Fibroblast of upper back skin (primary cell): ENCODE results near the gene VPS11.
A peak's percentile ranks its signal among the peaks of the same experiment; 100 is the strongest.
"Not testable (repeated sequence)": the region's sequence is repeated elsewhere in the genome, so short reads cannot be mapped to it uniquely, and the experiment has no call there.

Experiments used
- DNase-seq: peaks from one replicate; pipeline ENCODE4 v3.0.0-alpha.2; 2013

The VPS11 gene

GRCh38 chr11:119067371-119068222 is at the start of gene VPS11:
VPS11 (plus strand) TSS chr11:119067818; CDS start chr11:119067824, 6 bp downstream.
- peak; percentile 95 for DNase-seq

GRCh38 chr11:119018074-119018938 is 49.3 kb upstream of the VPS11 start, which contains the start of the genes RPS25 and TRAPPC4:
RPS25 (minus strand) TSS chr11:119018343; CDS start chr11:119018284, 59 bp downstream.
TRAPPC4 (plus strand) TSS chr11:119018766; CDS start chr11:119018796, 30 bp downstream.
- DNase-seq = peak; percentile 96

GRCh38 chr11:119019996-119020395 is 47.6 kb upstream of the VPS11 start:
- no peak for DNase-seq

GRCh38 chr11:119021631-119022030 is 46.0 kb upstream of the VPS11 start:
- DNase-seq = no peak

- no peak for DNase-seq
These were observed 43.9 kb upstream of the VPS11 start for GRCh38 chr11:119023741-119024140.

GRCh38 chr11:119024430-119025098 is 43.1 kb upstream of the VPS11 start:
- no peak for DNase-seq

- no peak for DNase-seq
These were observed 42.5 kb upstream of the VPS11 start for GRCh38 chr11:119025099-119025473.

GRCh38 chr11:119025541-119025940 is 42.1 kb upstream of the VPS11 start:
- DNase-seq = no peak

- DNase-seq = no peak
These were observed 41.4 kb upstream of the VPS11 start for GRCh38 chr11:119025978-119026766.

GRCh38 chr11:119026970-119027369 is 40.6 kb upstream of the VPS11 start:
- DNase-seq = no peak

GRCh38 chr11:119027561-119028345 is 39.9 kb upstream of the VPS11 start:
- no peak for DNase-seq

GRCh38 chr11:119028346-119029068 is 39.1 kb upstream of the VPS11 start:
- no peak for DNase-seq

- DNase-seq = no peak
These were observed 38.6 kb upstream of the VPS11 start for GRCh38 chr11:119029069-119029339.

- DNase-seq = no peak
These were observed 38.1 kb upstream of the VPS11 start for GRCh38 chr11:119029340-119030028.

- no peak for DNase-seq
These were observed 37.6 kb upstream of the VPS11 start for GRCh38 chr11:119030029-119030328.

GRCh38 chr11:119030329-119031047 is 37.1 kb upstream of the VPS11 start, which contains the start of gene SLC37A4:
SLC37A4 (minus strand) TSS chr11:119030877.
- DNase-seq = peak; percentile 97

GRCh38 chr11:119031912-119032280 is 35.7 kb upstream of the VPS11 start:
- DNase-seq = no peak

GRCh38 chr11:119033421-119033820 is 34.2 kb upstream of the VPS11 start:
- not testable (repeated sequence) for DNase-seq

GRCh38 chr11:119034813-119035212 is 32.8 kb upstream of the VPS11 start:
- DNase-seq = no peak

- DNase-seq = no peak
These were observed 28.7 kb upstream of the VPS11 start for GRCh38 chr11:119038884-119039283.
